ENCODE data around the gene NDUFAF8.

Gene NDUFAF8

DNA sequence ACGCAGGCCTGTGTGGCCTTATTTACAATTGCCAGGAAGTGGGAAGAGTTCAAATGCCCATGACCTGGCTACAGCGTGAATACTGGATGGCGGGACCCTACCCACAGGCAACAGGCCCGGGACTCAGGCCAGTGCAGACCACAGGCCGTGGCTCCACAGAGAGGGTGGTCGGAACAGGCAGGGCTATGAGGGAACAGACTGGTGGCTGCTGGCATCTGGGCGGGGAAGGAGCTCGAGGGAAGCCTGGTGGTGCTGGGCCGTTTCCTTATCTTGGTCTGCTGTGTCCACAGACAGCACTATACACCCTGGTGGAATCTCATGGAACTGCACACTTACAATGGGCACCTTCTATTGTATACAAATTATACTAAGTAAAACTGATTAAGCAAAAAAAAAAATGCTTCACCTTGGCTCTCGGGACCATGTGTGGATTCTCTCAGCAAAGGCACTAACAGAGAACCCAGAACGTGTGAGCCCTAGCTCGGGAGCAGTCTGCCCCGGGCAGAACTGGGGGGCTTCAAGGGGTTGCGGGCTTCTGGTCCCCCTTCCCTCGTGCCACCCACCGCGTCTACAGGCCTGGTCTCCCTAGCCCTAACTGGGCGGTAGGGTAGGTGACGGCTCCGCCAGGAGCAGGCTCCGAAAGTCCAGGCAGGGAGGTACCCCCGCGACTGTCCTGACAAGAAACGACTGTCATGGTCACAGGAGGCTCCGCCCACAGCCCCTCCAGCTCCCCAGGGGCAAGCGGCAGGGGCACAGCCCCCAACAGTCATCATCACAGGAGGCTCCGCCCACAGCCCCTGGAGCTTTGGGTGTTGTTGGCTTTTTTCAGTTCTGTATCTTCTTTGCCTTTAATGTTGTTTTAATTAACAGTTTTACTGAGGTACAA, 38.2 kb upstream of the NDUFAF8 start:
- peak; percentile 44 for DNase-seq

DNA sequence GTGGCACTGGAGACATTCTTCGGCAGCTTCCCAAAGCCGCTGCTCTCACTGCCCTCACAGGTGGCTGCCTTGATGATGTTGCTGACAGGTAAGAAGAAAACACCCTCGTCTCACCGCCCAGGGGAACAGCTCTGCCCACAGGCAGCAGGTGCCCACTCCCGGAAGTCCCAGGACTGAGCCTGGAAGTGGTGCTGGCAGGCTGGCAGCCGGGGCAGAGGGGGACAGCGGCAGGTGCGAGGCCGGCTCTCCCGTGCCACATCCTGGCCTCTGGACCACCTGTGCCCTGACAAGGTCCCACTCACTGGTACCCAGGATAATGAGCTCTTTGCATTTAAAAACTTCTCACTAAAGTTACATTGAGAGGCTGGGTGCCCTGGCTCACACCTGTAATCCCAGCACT, 36.8 kb upstream of the NDUFAF8 start:
- no peak for DNase-seq

DNA sequence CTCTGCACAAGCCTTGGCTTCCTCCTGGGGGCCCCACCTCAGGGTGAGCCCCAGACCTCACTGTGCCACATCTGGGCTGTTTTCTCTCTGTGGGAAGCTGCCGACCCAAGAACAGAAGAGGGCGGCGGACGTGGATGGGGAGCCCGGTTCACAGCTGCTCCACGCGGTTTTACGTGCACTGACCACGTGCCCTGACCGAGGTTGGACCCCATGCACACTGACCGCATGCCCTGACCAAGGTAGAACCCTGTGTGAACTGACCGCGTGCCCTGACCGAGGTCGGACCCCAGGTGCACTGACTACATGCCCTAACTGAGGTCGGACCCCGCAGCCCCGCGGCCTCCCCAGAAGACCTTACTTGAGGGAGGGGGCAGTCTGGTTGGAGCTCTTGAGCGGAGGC, 36.0 kb upstream of the NDUFAF8 start:
- no peak for DNase-seq

DNA sequence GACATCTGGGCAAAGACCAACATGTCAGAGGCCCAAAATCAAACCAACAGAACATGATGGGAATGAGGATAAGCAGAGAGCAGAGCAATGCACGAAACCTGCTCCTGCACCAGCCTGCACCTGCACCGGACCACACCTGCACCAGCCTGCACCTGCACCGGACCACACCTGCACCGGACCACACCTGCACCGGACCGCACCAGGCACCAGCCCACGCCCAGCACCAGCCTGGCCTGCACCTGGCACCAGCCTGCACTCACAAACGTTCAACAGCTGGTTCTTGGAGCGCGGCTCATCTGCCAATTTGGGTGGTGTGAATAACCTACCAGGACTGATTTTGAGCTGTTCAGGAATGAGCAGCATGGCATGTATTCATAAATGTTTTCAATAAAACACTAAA, 34.5 kb upstream of the NDUFAF8 start:
- no peak for DNase-seq

DNA sequence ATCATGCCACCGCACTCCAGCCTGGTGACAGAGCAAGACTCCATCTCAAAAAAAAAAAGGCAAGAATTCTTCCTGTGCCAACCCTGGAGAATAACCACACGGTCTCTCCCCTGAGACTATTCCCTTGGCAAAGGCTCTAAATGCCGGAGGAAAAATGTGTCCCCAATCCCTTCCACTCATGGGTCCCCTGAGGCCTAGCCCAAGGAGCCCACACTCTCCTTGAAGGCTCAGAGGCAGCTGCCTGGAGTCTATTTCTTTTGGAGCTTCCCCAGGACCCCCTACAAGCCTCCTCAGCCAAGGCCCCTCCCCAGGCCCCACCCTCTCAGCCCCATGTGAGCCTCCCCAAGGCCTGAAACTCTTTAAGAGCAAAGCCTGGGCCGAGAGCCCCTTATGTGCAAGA, 33.0 kb upstream of the NDUFAF8 start:
- DNase-seq = no peak

DNA sequence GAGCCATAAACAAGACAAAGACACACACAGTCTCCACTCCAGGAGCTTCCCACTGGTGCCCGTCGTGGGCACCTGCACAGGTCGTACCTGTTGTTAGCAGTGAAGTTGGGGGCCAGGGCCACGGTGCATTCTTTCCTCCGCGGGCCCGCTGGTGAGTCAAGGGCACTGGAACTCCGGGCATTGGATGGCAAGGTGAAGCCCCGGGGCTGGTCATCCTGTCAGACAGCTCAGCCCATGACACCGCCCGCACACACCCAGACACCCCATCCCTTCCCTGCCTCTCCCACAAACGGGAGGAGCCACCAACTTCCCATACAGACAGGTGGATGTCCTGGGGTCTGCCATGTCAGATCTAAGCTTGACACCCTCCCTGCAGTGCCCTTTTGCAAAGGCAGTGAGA, 32.5 kb upstream of the NDUFAF8 start:
- DNase-seq = no peak

DNA sequence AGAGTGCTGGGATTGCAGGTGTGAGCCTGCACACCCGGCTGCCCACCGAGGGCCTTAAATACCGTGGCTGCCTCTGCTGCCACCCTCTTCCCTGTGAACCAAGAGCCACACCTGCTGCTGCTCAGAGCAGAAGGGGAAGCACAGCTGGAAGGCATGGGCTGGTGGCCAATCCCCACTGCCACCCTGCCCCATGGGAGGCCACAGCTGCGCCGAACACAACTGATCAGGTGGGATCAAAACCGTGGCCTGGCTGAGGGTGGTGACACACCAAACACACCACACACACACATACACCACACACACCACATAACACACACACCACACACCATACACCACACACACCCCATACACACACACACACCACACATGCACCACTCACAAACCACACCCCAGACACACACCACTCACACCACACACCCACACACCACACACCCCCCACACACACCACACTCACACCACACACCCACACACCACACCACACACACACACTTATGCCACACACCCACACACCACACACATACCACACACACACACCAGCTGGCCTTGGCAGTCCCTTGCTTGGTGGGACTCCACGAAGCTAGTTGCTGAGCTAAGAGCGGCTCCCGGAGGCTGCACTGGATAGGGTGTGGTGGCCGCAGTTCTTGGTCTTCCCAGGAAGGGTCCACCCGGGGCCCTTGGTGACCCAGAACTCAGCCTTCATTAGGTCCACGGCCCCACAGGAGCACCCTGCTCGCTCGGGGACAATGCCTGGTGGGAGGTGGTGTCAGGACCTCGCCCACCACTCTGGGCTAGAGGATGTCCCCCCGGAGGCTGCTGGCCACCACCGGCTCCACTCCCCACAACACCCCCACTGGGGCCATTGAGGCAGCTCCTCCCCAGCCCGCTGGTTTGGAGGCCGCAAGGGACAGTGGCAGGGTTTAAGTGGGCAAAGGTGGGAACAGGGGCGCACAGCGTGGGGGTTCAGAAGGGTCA, 31.2 kb upstream of the NDUFAF8 start:
- no peak for DNase-seq

DNA sequence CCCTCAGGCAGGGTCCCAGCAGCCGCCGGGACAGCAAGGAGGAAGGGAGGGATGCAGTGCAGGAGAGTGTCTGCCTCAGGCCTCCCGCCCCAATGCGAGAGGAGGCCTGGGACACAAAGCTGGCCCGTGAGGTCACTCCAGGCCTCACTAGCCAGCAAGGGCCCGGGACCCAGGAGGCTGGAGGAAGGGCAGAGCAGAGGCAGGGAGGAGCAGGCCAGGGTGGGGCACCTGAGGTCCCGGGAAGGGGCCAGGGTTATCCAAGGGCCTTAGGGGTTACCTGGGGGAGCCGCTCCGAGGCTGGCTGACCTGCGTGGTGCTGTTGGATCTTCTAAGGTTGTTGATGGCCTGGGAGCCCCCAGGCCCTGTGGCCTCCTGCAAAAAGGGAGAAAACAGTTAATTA, 30.5 kb upstream of the NDUFAF8 start:
- DNase-seq = no peak

DNA sequence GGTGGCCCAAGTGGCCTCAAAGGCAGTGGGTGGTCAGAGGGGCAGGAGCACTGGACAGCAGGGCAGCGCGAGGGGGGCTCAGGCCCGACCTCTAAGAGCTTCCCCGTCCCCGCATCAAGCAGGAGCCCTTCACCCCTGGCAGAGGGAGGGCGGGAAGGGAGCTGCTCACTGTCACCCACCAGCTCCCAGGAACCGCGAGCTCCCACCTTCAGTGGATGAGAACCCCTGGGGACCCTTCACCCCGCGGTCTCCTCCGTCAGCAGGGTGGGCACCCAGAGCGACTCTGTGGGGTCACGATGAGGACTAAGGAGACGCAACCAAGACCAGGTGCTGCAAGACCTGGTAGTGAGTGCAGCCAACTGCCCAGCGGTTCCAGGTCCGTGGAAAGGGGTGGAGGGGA, 30.0 kb upstream of the NDUFAF8 start:
- DNase-seq = no peak

DNA sequence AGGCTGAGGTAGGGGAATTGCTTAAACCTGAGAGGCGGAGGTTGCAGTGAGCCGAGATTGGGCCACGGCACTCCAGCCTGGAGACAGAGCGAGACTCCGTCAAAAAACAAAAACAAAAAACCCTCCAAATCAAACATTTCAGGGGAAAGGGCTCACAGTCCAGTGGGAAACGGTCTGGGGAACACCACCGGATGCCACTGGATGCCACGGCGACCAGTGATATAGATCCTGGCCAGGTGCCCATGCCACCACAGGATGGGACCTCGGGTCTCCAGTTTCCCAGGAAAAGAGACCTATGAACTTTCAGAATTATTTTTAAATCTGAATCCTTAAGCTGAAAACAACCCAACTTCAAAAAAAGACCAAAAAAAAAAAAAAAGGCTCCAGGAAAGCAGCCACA, 28.7 kb upstream of the NDUFAF8 start:
- no peak for DNase-seq

DNA sequence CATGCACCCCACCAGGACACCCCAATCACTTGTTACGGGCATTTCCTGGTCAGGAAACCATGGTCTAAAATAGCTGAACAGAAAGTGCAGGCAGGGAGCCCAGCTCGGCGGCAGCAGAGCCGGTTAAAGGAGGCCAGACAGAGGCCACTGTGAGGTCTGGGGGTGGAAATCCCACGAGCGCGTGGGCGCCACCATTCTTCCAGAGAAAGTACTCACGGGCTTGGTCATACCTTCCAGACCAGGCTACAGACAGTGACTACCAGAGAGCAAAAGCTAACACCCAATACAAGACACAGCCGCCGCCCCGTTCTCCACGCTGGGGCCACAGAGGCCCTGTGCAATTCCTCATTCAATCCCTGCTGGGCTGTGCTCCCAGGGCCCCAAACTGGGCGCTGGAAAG, 28.2 kb upstream of the NDUFAF8 start:
- DNase-seq = no peak

DNA sequence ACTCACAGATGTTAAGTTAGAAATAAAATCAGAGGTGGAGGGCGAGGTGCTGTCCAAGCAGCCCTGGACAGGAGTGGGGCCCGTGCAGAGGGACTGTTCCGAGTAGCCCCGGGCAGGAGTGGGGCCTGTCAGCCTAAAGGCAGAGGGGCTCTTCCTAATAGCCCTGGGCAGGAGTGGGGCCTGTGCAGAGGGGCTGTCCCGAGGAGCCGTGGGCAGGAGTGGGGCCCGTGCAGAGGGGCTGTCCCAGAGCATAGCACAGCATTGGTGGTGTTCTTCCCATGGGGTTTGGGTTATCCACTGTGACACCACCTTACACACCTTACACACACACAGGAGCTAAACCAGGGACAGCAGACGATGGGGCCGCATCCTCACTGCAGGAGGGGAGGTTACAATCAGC, 26.8 kb upstream of the NDUFAF8 start:
- no peak for DNase-seq

DNA sequence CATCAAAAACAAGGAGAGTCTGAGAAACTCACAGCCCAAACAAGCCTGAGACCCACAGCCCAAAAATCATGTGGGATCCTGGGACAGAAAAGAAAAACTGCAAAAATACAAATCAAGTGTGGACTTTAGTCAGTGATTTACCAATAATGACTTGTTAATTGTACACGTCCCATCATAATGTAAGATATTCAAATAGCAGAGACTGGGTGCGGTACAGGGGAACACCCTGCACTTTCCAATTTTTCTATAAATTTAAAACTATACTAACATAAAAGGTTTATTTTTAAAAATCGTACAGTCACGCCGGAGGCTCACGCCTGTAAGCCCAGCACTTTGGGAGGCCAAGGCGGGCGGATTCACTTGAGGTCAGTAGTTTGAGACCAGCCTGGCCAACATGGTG, 25.1 kb upstream of the NDUFAF8 start:
- DNase-seq = no peak

DNA sequence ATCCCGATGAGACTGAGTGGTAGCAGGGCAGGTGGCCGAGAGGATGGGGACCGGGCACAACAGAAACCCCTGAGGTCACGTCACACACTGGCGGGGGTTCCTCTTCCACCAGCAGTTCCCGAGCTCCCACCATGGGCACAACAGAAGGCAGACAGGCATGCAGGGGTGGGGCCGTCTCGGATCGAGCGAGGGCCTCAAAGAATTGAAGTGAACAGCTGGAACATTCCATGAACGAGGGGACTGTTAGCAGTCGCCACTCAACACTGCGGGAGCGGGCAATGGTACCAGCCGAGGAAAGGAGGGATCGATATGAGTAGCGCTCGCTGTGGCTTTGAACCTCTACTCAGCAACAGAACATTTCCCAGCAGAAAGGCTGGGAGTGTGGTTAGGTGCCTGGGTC, 21.6 kb upstream of the NDUFAF8 start:
- no peak for DNase-seq

DNA sequence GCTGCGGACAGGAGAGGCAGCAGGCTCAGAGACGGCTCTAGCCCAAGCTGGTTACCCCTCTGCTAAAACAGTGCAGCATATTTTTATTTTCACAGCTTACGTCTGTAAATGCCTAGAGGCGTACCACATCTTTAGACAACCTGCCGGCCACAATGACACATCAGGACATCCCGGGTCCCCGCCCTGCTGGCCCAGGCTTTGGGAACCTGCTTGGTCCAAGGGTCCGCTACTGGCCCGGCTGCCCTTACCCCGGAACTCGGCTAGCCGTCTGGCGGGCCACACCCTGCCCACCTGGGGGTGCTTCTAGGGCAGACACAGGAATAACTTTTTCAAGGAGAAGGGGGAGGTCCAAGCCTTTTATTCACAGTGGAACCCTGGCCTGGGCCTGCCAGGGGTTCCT, 20.7 kb upstream of the NDUFAF8 start:
- no peak for DNase-seq

DNA sequence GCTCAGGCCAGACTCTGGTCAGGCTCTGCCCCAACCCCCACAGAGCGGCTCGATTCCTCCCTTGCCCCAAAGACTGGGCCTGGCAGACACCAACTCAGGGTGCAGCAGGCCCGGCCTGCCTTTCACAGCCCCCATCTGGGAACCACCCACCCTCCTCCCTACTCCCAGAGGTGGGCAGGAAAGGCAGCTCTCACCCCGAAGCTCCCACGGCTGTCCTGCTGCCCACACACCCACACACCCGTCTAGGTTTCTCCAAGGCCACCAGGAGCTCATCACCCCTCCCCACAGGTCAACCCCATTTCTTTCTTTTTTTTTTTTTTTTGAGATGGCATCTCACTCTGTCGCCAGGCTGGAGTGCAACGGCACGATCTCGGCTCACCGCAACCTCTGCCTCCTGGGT, 20.1 kb upstream of the NDUFAF8 start:
- DNase-seq = no peak

DNA sequence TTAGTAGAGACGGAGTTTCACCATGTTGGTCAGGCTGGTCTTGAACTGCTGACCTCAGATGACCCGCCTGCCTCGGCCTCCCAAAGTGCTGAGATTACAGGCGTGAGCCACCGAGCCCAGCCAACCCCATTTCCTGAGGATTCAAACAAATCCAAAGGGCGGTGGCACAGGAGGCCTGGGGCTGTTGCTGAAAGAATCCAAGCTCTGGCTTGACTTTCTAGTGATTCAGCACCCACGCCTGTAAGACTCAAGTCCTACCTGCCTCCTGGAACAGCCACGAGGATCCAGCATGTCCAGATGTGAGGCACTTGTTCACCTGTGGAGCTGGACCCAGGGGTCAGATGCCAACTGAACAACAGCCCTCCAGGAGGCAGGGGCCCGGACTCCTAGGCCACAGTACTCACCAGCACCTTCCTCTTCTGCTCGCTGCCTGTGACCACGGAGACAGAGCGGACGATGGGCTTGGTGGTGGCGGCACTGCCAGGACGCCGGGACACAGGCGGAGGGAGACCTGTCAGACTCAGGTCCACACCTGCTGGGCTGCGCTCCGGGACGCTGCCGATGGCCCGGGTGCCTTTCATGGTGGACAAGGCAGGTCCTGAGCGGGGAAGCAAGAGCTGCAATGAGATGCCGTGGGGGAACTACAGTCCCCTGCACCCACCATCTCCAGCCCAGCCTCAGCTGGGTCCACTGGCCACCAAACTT, 19.5 kb upstream of the NDUFAF8 start:
- no peak for DNase-seq

DNA sequence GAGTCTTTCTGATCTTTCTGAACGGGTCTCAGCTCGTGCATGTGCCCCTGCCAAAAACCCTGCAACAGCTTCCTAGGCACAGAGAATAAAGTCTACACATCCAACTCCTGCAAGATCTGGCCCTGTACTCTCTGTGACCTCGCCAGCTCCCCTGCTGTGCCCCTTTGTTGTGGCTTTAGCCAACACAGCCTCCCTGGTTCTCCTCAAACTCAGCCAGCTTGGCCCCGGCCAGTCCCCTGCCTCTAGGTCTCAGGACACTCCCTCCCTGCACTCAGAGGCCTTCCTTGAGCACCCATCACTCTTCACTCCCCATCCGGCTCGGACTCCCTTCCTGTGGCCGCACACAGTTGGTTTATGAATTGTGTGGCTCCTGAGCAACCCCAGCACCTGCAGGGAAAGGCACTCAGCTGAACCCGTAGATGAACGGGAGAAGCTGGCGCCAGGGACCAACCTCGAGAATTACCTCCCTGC, 17.7 kb upstream of the NDUFAF8 start:
- no peak for DNase-seq

DNA sequence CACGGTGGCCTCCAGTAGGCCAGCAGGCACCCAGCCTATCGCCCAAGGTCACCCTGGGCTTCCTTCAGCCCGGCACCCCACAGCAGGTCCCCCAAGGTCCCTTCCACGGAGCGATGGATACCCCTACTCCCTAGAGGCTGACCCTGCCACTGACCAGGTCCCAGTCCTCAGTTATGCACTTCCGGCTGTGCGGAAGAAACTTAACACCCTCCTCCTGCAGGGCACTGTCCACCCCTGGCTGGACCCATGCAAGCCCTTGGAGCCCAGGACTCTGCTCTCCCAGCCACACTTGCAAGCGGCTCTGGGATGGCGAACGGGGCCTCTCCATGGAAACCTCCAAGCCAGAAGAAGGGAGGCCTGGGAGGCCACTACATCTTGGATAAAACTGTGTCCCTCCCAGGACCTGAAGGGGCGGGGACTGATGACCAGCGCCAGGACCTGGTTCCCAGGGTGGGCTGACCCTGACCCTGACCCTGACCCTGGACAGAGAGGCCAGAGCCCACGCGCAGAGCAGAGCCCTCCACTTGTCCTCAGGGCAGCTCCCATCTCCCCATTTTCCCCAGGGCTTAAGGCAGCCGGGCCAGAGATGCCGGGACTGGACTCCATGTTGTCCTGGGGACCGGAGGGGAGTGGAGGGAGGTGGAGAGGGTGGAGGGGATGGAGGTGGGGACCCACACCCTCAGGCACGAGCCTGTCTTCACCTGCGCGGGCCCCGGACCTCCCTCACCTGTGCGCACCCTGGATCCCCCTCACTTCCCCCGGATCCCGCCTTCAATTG, 17.1 kb upstream of the NDUFAF8 start:
- DNase-seq = no peak

DNA sequence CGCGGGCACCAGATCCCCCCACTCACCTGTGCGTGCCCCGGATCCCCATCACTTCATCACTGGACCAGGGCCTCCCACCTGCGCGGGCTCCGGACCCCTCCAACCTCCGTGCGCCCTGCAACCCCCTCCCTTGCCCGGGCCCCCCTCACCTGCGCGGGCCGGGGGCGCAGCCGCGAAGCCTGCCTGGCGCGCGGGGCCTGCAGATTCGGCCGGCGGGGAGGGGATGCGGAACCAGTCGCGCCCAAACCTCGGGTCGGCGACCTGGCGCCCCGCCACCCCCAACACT, 16.6 kb upstream of the NDUFAF8 start:
- no peak for DNase-seq

DNA sequence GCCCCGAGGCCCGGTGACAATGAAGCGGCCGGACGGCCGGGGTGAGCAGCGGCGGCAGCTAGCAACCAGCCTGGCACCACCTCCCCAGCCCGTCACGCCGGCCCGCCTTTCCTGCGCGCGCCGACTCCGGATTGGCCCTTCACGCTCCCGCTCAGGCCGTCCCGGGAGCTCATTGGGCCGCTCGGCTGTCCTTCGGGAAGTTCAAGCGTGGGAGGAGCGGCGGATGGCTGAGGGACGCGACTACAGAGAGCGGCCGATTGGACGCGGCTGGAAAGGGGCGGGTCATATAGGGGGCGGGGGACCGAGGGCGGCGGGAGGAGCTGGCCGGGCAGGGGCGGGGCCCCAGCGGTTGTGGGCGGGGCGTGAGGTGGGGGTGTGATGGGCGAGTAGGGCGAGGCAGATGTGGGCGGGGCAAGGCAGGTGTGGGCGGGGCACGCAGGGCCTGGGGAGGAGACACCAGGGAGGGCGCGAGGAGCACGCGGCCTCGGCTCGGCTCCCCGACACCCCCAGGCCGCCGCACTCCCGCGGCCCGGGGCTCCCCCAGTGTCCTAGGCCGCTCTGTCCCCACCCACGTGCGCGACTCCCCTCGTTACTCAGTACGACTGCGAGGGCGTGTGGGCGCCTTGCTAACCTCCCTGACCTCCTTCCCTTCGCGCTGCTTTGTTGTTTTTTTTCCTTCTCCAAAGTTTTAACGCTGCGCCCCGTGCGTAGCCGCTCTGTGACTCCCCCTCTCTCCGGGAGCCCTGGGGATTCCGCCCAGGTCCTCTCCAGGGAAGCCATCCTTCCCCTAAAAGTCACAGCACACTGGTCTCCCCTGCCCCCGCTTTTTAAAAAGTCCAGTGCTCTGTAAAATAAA, 16.0 kb upstream of the NDUFAF8 start, which contains the start of gene CEP131:
CEP131 (minus strand) TSS at position 60 of the 856 bp plus-strand sequence. CDS start 2,909 bp downstream, outside the sequence.
- peak; percentile 98 for DNase-seq

Measured in fibroblast of skin of abdomen (primary cell).